Measurements from ENCODE around the gene STXBP3. TPM values are rescaled to one million over a fixed set of nuclear protein-coding genes. Genes with fewer than 3 reads are reported as not detected.

The STXBP3 gene
- total RNA-seq, 1 experiment from 2014 or later, result 24.4 TPM

DNA sequence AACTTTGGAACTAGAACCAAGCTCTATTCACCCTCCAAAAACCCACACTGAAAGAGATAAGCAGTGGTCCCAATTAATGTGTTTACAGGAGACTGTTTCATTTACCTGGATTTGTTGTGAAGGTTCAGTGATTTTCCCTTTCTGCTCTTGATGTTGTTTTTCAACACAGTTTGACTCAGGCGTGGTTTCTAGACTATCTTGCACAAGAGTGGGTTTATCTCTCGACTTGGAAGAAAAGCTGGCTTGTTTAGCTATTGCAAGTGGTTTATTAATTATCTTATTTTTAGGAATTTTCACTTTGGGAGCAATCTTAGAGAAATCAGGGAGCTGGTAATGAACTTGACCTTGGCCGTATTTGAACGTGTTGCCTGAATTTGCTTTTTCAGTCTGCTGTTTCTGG lies 105.1 kb downstream of the STXBP3 start:
- CTCF ChIA-PET, result no interaction called here
- TF ChIP-seq, protein P1, sequence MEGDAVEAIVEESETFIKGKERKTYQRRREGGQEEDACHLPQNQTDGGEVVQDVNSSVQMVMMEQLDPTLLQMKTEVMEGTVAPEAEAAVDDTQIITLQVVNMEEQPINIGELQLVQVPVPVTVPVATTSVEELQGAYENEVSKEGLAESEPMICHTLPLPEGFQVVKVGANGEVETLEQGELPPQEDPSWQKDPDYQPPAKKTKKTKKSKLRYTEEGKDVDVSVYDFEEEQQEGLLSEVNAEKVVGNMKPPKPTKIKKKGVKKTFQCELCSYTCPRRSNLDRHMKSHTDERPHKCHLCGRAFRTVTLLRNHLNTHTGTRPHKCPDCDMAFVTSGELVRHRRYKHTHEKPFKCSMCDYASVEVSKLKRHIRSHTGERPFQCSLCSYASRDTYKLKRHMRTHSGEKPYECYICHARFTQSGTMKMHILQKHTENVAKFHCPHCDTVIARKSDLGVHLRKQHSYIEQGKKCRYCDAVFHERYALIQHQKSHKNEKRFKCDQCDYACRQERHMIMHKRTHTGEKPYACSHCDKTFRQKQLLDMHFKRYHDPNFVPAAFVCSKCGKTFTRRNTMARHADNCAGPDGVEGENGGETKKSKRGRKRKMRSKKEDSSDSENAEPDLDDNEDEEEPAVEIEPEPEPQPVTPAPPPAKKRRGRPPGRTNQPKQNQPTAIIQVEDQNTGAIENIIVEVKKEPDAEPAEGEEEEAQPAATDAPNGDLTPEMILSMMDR (conservative IDR thresholded peaks at IDR 0.05; ENCODE audit: low read depth, low read length), result no peak
- no peak for TF ChIP-seq EZH2 (IDR thresholded peaks at IDR 0.05; ENCODE audit: borderline replicate concordance, low read depth, low read length, poor library complexity, severe bottlenecking)
- POLR2A ChIA-PET (ENCODE audit: low non-redundant PET), result no interaction called here
- BruUV-seq (replicated peaks), result no TSS peak
- Histone ChIP-seq H3K27ac (ENCODE audit: low read depth, low read length, poor library complexity, severe bottlenecking) (no peak overlapping the region), H3K4me1 (ENCODE audit: insufficient read depth, low read length, poor library complexity, severe bottlenecking) (no peaks in the 10 kb centered on the region), H3K4me3 (ENCODE audit: low read depth, low read length, poor library complexity, severe bottlenecking) (no peak overlapping the region), H3K27me3 (replicated peaks; ENCODE audit: insufficient read depth, low read depth, low read length, poor library complexity) (no peaks in the 10 kb centered on the region), H3K36me3 (ENCODE audit: insufficient read depth, low read length, poor library complexity, severe bottlenecking) (no peaks in the 10 kb centered on the region), H3K9me3 (ENCODE audit: low read depth, low read length, poor library complexity, severe bottlenecking) (no peaks in the 10 kb centered on the region)
- intact Hi-C loops (cut with micrococcal nuclease; ENCODE audit: unreplicated experiment), result no loop called here
- no peak for DNase-seq (ENCODE audit: low spot score)

DNA sequence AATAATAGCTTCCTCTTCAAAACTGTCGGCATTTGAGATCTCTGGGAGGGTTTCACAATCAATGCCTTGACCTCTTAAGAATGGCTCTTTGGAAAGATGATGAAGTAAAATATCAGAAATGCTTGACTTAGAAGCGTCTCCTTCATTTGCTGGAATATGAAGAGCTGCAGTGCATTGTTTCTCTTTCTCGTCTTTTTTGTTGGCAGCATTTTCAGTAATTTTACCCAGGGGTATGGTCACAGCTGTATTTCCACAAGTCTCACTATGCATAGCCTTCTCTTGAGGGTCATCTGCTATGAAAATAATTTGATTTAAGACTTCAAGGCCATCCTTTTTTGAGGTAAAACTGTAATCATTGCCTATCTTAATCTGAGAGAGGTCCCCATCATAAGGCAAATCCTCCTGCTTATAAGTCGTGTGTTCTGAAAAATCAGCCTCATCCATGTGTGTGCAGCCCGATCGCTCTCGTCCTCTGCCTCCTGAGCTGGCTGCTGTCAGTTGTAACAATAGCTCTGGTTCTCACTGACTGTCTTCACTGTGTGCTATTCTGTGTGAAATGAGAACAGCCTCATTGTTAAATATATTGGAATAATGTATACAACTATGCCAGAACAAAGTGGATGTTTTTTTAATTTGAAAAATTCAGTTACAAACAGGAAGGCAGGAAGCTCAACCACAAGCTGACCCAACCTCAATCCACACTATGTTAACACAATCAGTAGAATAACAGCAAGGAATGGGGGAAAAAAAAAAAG lies 105.9 kb downstream of the STXBP3 start:
- Histone ChIP-seq H3K4me1 (ENCODE audit: insufficient read depth, low read length, poor library complexity, severe bottlenecking) (no peaks in the 10 kb centered on the region), H3K36me3 (ENCODE audit: insufficient read depth, low read length, poor library complexity, severe bottlenecking) (no peaks in the 10 kb centered on the region), H3K27me3 (replicated peaks; ENCODE audit: insufficient read depth, low read depth, low read length, poor library complexity) (no peaks in the 10 kb centered on the region), H3K4me3 (ENCODE audit: low read depth, low read length, poor library complexity, severe bottlenecking) (no peak overlapping the region), H3K9me3 (ENCODE audit: low read depth, low read length, poor library complexity, severe bottlenecking) (no peaks in the 10 kb centered on the region), H3K27ac (ENCODE audit: low read depth, low read length, poor library complexity, severe bottlenecking) (no peak overlapping the region)
- ChIA-PET POLR2A (ENCODE audit: low non-redundant PET) (no interaction called here), CTCF (interaction anchor here (0.5 kb wide), 1 partner anchor 24 kb away, joined by 3 read pairs; no protein-coding TSS in a partner anchor)
- BruUV-seq (replicated peaks), result no TSS peak
- TF ChIP-seq, protein P1 (conservative IDR thresholded peaks at IDR 0.05; ENCODE audit: low read depth, low read length), result no peak
- no peak for TF ChIP-seq EZH2 (IDR thresholded peaks at IDR 0.05; ENCODE audit: borderline replicate concordance, low read depth, low read length, poor library complexity, severe bottlenecking)
- DNase-seq (ENCODE audit: low spot score), result no peak
- intact Hi-C loops (cut with micrococcal nuclease; ENCODE audit: unreplicated experiment), result no loop called here

DNA sequence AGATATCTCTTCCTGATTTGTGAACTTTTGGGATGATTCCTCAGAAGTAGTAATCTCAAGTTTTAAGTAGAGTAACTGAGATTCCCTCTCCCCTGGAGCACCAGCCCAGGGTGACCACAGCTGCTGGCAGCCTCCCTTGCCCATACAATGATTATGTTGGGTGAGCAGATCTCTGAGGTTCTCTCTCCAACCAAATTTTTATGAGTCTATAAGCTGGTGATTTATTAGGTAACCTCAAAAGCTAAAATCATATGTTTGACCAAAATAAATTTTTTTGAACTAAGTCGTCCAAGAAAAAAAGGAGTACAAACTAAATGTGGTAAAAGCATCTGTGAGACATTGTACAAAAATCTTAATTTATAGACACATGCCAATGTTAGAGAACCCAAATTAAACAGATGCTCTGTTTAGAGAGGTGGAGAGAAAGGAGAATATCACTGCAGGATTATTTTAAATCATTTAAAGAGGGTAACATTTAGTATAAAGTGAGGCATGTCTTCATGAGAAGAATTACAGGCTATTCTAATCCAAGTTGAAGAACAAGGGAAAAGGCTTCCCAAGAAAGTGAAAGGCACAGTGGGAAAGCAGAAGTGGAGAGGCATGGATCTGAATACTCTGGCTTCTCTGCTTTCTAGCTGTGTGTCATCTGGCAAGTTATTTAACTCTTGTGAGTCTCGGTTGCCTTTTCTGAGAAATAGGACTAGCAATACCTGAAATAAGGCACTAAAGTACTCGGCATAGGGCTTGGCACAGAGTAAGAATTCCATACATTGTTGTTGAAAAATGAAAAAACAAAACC lies 107.9 kb downstream of the STXBP3 start:
- no TSS peak for BruUV-seq (replicated peaks)
- Histone ChIP-seq H3K27ac (ENCODE audit: low read depth, low read length, poor library complexity, severe bottlenecking) (no peak overlapping the region), H3K27me3 (replicated peaks; ENCODE audit: insufficient read depth, low read depth, low read length, poor library complexity) (no peaks in the 10 kb centered on the region), H3K9me3 (ENCODE audit: low read depth, low read length, poor library complexity, severe bottlenecking) (no peaks in the 10 kb centered on the region), H3K4me3 (ENCODE audit: low read depth, low read length, poor library complexity, severe bottlenecking) (no peak overlapping the region), H3K4me1 (ENCODE audit: insufficient read depth, low read length, poor library complexity, severe bottlenecking) (peaks cover 3% of the 10 kb centered on the region), H3K36me3 (ENCODE audit: insufficient read depth, low read length, poor library complexity, severe bottlenecking) (no peaks in the 10 kb centered on the region)
- DNase-seq (ENCODE audit: low spot score), result no peak
- TF ChIP-seq, protein P1 (conservative IDR thresholded peaks at IDR 0.05; ENCODE audit: low read depth, low read length), result no peak
- no peak for TF ChIP-seq EZH2 (IDR thresholded peaks at IDR 0.05; ENCODE audit: borderline replicate concordance, low read depth, low read length, poor library complexity, severe bottlenecking)
- CTCF ChIA-PET, result no interaction called here
- POLR2A ChIA-PET (ENCODE audit: low non-redundant PET), result no interaction called here
- intact Hi-C loops (cut with micrococcal nuclease; ENCODE audit: unreplicated experiment), result no loop called here

Data from A673 (cell line).